ENCODE measurements around the gene ARL6IP5. TPM values are rescaled to one million over a fixed set of nuclear protein-coding genes. Genes with fewer than 3 reads are reported as not detected.

The ARL6IP5 gene
- total and polyA plus RNA-seq, 2 donors (not counting 3 experiments of a cell fraction or from before 2014, with no cell fraction given): 96.9 to 116 TPM

- intact Hi-C loops (cut with micrococcal nuclease): loop anchor here (2.0 kb wide), 1 partner anchor 50 kb away; no protein-coding TSS in a partner anchor
- no TSS peak for BruUV-seq (replicated peaks)
- Histone ChIP-seq H3K27ac (ENCODE audit: insufficient read depth, low read depth, low read length) (peak overlapping the region; percentile 49), H2AFZ (ENCODE audit: low read depth, low read length) (no peak overlapping the region), H3K4me2 (ENCODE audit: insufficient read depth, low read length) (peak overlapping the region; percentile 80), H4K20me1 (replicated peaks; ENCODE audit: control insufficient read depth, extremely low read depth, insufficient read depth, low read length) (no peaks in the 10 kb centered on the region), H3K27me3 (ENCODE audit: control insufficient read depth in 2 of 2, insufficient read depth in 2 of 2, low read length in 2 of 2) (no peaks in the 10 kb centered on the region), H3K4me3 (replicated peaks in 1 of 3; ENCODE audit: insufficient read depth in 1 of 3, low read depth in 1 of 3, low read length in 3 of 3) (no peak overlapping the region), H3K4me1 (ENCODE audit: control insufficient read depth, extremely low read depth, insufficient read depth, low read length) (peaks cover 70% of the 10 kb centered on the region), H3K79me2 (ENCODE audit: control insufficient read depth, insufficient read depth, low read length) (peaks cover 45% of the 10 kb centered on the region), H3K9me1 (replicated peaks; ENCODE audit: control insufficient read depth, extremely low read depth, insufficient read depth, low read length) (no peaks in the 10 kb centered on the region), H3K9me3 (replicated peaks; ENCODE audit: control insufficient read depth, insufficient read depth, low read length) (no peaks in the 10 kb centered on the region), H3K36me3 (ENCODE audit: control insufficient read depth in 2 of 2, extremely low read depth in 1 of 2, insufficient read depth in 2 of 2, low read length in 2 of 2) (no peaks in the 10 kb centered on the region), H3K9ac (replicated peaks; ENCODE audit: extremely low read depth, insufficient read depth, low read length) (peak overlapping the region; percentile 40)
- TF ChIP-seq MAX (IDR thresholded peaks at IDR 0.05; ENCODE audit: insufficient read depth, insufficient read length) (no peak), POLR2A (IDR thresholded peaks at IDR 0.05; ENCODE audit: low read depth, low read length) (no peak), FOS (IDR thresholded peaks at IDR 0.05; ENCODE audit: borderline replicate concordance, insufficient read depth, low read length) (no peak), CTCF (IDR thresholded peaks at IDR 0.05; ENCODE audit: extremely low read depth in 1 of 2, insufficient read depth in 1 of 2, low read depth in 1 of 2, low read length in 2 of 2) (no peak), GATA2 (IDR thresholded peaks at IDR 0.05; ENCODE audit: insufficient read depth, insufficient read length, low read depth, low read length) (peak; percentile 8)
- no peak for FAIRE-seq
- ChIA-PET CTCF (no interaction called here), POLR2A (no interaction called here)
- dilution Hi-C loops (cut with MboI; ENCODE audit: extremely low pct_ligation_motif_present, low sequenced_read_pairs): no loop called here
- DNase-seq (ENCODE audit: low read depth, low spot score): peak; percentile 71
These were observed 1.9 kb upstream of the ARL6IP5 start for GRCh38 chr3:69082805-69083204.
